Fibroblast of the aortic adventitia (primary cell): ENCODE results near the gene NCBP2L. TPM values are rescaled to one million over a fixed set of nuclear protein-coding genes. Genes with fewer than 3 reads are reported as not detected.

Source experiments
- DNase-seq: peaks from one replicate; pipeline ENCODE4 v3.0.0-alpha.2; 2010; ENCODE audit warnings: low read depth
- H3K4me3 ChIP-seq: 2 replicates; pipeline ENCODE4 v1.5.1; 2011; ENCODE audit warnings: low read depth, mild to moderate bottlenecking, control low read depth, low read length, moderate library complexity
- CTCF ChIP-seq: IDR thresholded peaks from 2 replicates; pipeline ENCODE4 v1.5.1; 2011; ENCODE audit warnings: mild to moderate bottlenecking, low read length, control low read depth, inconsistent platforms; ENCODE audit not compliant: insufficient read depth
- total RNA-seq: library from RNA; depleted of rRNA; stranded (reverse); fragments of >200 nt; gene quantifications from 2 replicates; pipeline ENCODE4 v1.2.3, GENCODE V29; 2012; ENCODE audit warnings: low replicate concordance

Gene NCBP2L
- total RNA-seq, 1 donor, result not detected

DNA sequence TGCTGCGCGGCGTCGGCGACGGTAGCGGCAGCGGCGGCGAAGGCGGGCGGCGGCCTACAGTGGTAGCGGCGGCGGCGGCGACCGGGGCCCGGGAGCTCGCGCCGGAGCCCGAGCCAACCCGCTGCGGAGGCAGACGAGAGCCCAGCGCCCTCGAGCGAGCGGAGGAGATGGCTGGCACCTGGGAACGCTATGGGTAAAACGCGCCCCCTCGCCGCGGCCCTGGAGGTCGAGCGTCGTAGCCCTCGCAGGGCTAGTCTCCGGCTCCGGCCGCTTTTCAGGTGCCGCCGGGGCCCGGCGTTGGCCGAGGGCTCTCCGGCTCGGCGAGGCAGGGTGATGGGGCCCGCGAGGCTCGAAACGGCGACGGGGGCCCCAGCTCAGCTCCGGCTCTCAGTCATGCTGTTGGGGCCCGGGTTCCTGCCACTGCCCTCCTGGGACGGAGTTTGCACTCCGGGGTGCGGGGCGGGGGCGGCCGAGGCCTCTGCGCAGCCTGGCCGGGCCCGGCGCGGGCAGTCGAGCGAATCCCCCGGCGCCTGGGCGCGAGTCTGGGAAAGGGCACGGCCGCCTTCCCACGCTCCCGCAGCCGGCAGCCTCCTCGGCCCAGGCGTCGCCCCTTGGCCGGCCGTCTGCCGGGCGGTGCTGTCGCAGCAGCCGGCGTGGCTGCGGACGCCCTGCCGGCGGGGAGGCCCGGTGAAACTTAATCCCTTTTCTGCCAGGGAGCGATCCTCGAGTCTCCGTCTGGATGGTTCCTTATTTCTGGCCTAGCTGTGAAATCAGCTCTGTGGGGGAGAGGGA, 48.9 kb downstream of the NCBP2L start:
- peak overlapping the region; percentile 52 for H3K4me3 ChIP-seq
- TF ChIP-seq CTCF, result no peak
- DNase-seq, result peak; percentile 48

DNA sequence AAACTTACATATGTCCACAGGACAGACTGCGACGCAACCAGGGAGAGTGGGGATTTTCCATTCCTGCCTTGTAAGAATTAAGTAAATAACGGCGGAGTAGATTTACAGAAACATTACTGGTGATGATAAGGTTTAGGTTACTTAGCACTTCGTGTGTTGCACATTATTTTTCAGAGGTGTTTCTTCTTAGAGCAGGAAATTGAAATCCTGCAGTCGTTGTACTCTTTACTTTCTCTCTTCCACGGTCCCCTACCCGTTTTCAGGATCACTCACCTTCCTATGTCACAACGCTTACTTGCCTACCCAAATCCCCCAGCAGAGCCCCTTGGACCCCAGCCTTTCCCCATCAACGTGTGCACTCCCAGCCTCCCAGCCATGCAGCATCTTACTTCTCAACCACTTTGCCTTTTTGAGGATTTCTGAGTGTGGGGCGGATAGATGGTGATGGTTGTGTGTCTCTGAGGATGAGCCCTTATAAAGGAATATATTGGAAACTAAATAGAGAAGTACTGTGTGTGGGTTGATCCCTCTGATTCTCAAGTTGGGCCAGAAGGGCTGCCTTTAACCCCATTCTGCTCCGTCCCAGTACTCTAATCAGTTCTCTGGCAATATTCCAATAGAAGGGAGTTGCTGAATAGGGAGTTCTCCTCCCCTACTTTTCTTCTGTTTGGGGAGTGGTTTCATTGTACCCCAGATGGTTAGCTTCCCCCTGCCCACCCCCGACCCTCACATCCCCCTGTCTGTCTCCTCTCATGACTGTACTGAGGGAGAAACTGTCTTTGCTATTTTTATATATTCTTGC, 49.7 kb downstream of the NCBP2L start:
- no peak for TF ChIP-seq CTCF
- DNase-seq, result peak; percentile 10
- H3K4me3 ChIP-seq, result peak overlapping the region; percentile 52

GRCh38 chrX:107827852-107828251, 50.3 kb downstream of the NCBP2L start:
- no peak for DNase-seq
- no peak for TF ChIP-seq CTCF
- H3K4me3 ChIP-seq, result no peak overlapping the region

- H3K4me3 ChIP-seq, result no peak overlapping the region
- DNase-seq, result no peak
- TF ChIP-seq CTCF, result no peak
Measured at GRCh38 chrX:107829878-107830277, 52.3 kb downstream of the NCBP2L start.

GRCh38 chrX:107831071-107831730, 53.7 kb downstream of the NCBP2L start:
- DNase-seq, result no peak
- no peak for TF ChIP-seq CTCF
- no peak overlapping the region for H3K4me3 ChIP-seq

GRCh38 chrX:107834275-107835201, 57.0 kb downstream of the NCBP2L start:
- TF ChIP-seq CTCF, result no peak
- DNase-seq, result peak; percentile 16
- no peak overlapping the region for H3K4me3 ChIP-seq
